Measurements from ENCODE around the gene BCL2L13.

The BCL2L13 gene

GRCh38 chr22:17769716-17770082 lies 131.1 kb downstream of the BCL2L13 start:
- POLR2A ChIA-PET: no interaction called here
- no peak for DNase-seq (ENCODE audit: low read depth, low spot score)
- TF ChIP-seq, protein P1, sequence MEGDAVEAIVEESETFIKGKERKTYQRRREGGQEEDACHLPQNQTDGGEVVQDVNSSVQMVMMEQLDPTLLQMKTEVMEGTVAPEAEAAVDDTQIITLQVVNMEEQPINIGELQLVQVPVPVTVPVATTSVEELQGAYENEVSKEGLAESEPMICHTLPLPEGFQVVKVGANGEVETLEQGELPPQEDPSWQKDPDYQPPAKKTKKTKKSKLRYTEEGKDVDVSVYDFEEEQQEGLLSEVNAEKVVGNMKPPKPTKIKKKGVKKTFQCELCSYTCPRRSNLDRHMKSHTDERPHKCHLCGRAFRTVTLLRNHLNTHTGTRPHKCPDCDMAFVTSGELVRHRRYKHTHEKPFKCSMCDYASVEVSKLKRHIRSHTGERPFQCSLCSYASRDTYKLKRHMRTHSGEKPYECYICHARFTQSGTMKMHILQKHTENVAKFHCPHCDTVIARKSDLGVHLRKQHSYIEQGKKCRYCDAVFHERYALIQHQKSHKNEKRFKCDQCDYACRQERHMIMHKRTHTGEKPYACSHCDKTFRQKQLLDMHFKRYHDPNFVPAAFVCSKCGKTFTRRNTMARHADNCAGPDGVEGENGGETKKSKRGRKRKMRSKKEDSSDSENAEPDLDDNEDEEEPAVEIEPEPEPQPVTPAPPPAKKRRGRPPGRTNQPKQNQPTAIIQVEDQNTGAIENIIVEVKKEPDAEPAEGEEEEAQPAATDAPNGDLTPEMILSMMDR (IDR thresholded peaks at IDR 0.05; ENCODE audit: insufficient read depth, low read length, missing control alignments): no peak
- CTCF ChIA-PET: interaction anchor here (0.9 kb wide), 1 partner anchor 61 kb away, joined by 3 read pairs; no protein-coding TSS in a partner anchor
- no peak overlapping the region for H3K4me3 ChIP-seq (ENCODE audit: low read depth, low read length)

DNA sequence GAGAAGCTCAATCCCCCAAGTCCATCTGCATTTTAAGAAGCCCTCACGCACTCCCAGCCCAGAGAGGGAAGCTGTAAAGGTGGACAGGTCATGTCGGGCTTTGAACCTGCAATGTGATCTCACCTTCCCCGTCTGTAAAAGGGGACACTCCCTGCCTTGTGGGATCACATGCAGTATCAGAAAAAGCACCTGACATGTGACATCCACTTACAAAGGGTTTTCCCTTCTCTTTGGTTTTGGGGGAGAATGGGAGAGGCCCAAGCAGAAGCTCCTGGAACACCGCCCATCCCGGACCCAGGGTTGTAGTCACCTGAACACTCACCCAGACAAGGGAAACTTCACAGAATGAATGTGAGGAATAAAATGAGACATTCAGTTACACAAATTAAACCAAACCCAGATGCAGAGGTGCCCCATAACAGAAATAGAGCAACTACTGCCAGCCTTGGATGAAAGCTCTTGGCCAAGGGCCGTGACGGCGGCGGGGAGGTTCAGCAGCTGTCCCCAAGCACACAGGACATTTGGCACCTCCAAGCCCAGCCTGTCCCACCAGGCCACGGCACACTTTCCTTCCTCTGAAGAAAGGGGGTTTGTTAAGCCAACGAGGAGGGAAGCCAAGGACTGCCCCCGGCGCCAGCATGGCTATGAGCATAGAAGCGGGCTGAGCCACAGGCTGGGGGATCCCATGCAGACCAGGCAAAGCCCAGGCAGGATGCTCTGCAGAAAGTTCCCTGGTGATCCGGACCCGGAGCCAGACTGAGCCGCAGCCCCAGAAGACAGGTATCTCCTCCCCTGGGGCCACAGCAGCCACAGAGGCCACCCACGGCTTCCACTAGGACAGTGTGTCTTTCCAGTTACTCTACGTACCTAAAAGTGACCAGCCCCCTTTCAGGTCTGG lies 131.9 kb downstream of the BCL2L13 start:
- TF ChIP-seq, protein P1 (IDR thresholded peaks at IDR 0.05; ENCODE audit: insufficient read depth, low read length, missing control alignments): no peak
- ChIA-PET POLR2A (no interaction called here), CTCF (interaction anchor here (0.9 kb wide), 1 partner anchor 60 kb away, joined by 3 read pairs; no protein-coding TSS in a partner anchor)
- no peak for DNase-seq (ENCODE audit: low read depth, low spot score)
- no peak overlapping the region for H3K4me3 ChIP-seq (ENCODE audit: low read depth, low read length)

DNA sequence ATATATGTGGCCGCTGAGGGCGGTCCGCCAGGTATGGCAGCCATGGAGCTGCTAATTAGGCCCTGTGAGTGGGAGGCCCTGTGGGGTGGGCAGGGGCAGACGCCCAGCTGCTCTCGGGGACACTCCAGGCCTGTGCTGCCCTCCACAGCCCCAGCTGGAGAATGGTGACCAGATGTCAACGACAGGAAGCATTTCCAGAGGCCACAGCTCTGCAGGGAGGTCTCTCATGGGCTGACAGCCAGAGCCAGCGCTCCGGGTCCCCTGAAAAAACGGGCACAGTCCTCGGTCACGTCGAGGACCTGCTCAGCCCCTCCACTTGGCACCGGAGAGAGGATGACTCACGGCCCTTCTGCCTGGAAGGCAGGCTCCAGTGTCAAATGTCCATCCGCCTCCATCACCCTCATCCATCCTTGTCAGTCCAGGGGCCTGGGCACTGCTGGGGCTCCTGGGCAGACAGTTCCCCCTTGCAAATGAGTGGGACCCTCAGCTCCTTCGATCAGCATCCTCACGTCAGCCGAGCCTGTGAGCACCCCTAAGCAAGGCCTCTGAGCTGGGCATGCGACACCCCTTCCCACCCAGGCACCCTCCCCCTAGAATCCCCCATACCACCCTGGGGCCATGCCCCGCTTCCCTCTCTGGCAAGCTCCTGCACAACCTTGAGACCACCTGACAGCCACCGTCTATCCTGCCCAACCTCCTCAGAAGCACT lies 133.8 kb downstream of the BCL2L13 start:
- POLR2A ChIA-PET: interaction anchor here (0.6 to 0.8 kb wide), 3 partner anchors 15 to 92 kb away, joined by 3 read pairs; no protein-coding TSS in a partner anchor
- DNase-seq (ENCODE audit: low read depth, low spot score): no peak
- CTCF ChIA-PET: interaction anchor here (0.8 to 1.8 kb wide), 9 partner anchors 9 to 697 kb away, joined by 3 to 13 read pairs (median 4); no protein-coding TSS in a partner anchor
- peak overlapping the region; percentile 64 for H3K4me3 ChIP-seq (ENCODE audit: low read depth, low read length)
- TF ChIP-seq, protein P1 (IDR thresholded peaks at IDR 0.05; ENCODE audit: insufficient read depth, low read length, missing control alignments): no peak

DNA sequence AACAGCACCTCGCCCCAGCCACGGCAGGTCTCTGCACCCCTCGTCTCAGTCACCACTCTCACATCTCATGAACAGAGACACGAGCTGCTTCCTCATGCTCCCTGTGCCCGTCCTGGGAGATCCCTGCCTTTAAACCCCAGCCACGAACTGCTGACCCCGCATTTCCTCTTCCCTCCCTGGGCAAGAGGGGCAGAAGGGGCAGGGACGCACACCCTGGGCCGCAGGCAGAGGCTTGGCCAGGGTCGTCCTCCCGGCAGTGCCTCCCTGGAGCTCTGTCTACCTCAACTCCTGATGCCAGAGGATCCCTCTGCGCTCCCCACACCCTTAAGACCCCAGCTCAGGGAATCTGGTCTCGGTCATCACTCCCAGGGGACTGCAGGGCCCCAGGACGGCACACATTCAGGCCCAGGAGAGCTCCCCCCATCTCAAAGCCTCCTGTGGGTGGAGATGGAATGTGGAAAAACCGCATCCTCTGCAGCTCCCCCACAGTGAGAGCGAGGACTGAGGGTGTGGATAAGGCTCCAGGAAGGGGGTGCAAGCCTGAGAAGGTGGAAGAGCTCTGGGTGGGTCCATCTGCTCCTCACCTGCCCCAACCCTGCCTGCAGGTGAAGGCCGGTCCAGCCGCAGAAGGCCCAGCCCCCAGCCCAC lies 134.5 kb downstream of the BCL2L13 start:
- H3K4me3 ChIP-seq (ENCODE audit: low read depth, low read length): peak overlapping the region; percentile 64
- DNase-seq (ENCODE audit: low read depth, low spot score): no peak
- POLR2A ChIA-PET: interaction anchor here (0.6 to 0.8 kb wide), 3 partner anchors 15 to 93 kb away, joined by 3 read pairs; no protein-coding TSS in a partner anchor
- CTCF ChIA-PET: interaction anchor here (0.6 to 1.8 kb wide), 12 partner anchors 10 to 698 kb away, joined by 3 to 13 read pairs (median 4); no protein-coding TSS in a partner anchor
- TF ChIP-seq, protein P1 (IDR thresholded peaks at IDR 0.05; ENCODE audit: insufficient read depth, low read length, missing control alignments): no peak

DNA sequence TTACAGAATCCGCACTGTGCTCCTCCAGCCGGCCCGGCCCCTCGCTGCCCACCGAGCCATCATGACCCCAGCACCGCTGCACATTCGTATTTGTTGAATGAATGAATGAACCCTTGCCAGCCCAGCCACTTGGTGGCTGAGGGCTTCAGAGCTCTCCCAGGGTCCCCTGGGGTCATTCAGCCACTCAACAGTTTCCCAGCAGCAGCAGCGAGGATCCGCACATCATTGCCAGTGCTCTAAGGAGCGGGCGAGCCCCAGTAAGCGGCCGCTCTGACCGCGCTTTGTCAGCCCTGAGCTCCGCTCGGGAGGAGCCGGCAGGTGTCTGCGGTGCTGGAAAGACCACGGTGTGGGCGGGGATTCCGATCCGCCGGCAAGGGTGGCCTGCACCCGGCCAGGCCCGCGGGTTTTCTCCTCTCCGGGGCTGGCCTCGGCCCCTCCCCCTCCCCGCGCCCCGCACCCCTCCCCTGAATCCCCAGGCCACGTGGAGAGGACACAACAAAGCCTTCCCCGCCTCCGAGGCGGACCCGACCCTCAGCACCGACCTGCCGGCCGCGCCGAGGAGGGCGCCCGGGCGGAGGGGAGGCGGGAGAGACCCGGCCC lies 135.1 kb downstream of the BCL2L13 start:
- H3K4me3 ChIP-seq (ENCODE audit: low read depth, low read length): peak overlapping the region; percentile 64
- ChIA-PET POLR2A (interaction anchor here (0.8 kb wide), 1 partner anchor 33 kb away, joined by 3 read pairs; no protein-coding TSS in a partner anchor), CTCF (interaction anchor here (0.6 to 1.9 kb wide), 5 partner anchors 28 to 602 kb away, joined by 3 to 5 read pairs (median 4); no protein-coding TSS in a partner anchor)
- TF ChIP-seq, protein P1 (IDR thresholded peaks at IDR 0.05; ENCODE audit: insufficient read depth, low read length, missing control alignments): no peak
- no peak for DNase-seq (ENCODE audit: low read depth, low spot score)
